SIG-M5 (cell line): ENCODE measurements around the gene CFP.
"Not testable (repeated sequence)": the region's sequence is repeated elsewhere in the genome, so short reads cannot be mapped to it uniquely, and the experiment has no call there.

Experiments
- DNase-seq: peaks from one replicate; lab custom pipeline; 2025; lab: John Stamatoyannopoulos, UW

CFP gene

DNA sequence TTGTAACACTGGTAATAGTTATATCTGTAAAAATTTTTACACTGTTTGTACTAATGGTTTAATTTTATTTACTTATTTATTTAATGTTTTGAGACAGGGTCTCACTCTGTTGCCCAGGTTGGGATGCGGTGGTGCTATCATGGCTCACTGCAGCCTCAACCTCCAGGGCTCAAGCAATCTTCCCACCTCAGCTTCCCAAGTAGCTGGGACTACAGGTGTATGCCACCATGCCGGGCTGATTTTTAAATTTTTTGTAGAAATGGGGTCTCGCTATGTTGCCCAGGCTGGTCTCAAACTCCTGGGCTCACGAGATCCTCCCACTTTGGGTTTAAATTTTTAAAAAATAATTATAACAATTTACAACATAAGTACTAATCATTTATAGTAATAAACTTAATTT, 26.6 kb downstream of the CFP start:
- DNase-seq = not testable (repeated sequence)

DNA sequence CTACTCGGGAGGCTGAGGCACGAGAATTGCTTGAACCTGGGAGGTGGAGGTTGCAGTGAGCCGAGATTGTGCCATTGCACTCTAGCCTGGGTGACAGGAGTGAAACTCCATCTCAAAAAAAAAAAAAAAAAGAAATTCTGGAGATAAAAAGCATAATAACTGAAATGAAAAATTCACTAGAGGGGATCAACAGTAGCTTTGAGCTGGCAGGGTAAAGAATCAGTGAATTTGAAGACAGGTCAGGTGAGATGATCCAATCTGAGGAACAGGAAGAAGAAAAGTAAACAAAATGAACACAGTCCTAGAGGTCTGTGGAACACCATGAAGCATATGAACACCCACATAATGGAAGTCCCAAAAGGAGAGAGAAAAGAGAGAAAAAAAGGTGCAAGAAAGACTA, 32.5 kb downstream of the CFP start:
- no peak for DNase-seq

DNA sequence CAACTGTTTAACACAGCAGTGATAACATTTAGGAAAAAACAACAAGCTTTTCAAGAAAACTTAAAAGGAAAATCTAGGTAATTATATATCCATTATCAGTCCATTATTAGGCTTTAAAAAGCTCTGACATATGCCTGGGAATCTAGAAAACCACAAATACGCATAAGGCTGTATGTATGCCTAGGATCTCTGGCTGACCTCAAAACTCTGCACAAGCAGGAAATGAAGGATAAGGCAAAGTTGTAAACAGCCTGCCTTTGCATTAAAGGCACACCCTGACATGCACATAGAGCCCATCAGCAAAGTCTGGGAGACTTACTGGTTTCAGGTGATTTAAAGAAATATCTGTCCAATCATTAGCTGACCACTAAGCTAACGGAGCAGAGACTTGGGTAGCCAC, 33.5 kb downstream of the CFP start:
- no peak for DNase-seq

DNA sequence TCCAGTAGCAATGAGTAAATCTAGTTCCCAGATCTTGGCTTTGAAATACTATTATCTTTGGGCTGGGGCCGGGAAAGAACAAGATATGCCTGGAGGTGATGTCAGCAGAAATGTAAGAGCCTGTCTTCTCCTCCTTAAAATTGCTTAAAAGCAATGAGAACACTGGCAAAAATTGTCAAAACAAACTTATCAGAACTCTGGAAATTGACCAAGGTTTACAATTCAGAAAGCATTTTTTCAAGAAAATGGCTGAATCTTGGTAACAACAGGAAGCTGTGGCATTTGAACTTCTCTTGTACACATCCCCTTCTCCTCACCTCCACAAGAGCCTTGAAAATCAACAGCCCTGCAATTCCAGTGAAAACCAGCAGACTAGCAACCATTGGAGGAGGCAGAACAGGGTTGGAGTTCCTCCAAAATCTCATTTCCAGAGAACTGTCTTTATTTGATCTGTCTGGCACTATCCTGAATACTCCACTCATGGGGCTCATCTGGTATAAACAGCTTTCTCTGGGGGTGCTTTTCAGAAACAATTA, 33.9 kb downstream of the CFP start:
- no peak for DNase-seq

DNA sequence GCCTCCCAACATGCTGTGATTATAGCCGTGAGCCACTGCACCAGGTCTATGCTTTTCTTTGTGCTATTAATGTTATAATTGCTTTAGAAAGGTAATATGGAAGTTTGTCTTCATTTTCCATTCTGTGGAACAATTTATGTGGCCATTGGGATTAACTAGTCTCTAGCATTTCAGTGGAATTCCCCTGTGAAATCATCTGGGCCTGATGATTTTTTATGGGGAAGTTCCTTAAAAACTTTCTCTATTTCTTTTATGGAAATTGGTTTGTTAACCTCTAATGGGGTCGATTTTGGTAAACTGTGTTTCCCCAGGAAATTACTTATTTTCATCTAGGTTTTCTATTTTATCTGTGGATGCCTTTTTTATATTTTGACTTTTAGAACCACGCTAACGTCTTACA, 36.2 kb downstream of the CFP start:
- DNase-seq = no peak

DNA sequence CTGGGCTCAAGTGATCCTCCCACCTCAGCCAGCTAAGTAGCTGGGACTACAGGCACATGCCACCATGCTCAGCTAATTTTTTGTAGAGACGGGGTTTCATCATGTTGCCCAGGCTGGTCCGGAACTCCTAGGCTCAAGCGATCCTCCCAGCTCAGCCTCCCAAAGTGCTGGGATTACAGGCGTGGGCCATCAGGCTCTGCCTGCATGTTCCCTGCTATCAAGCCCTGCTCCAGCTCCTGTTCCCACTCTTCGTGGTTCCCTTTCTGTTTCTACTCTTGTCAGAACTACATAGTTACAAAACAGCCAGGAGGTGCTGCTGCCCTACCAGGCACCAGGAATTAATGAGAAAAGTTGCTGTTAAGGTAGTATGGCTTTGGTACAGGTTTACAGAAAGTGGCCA, 38.7 kb downstream of the CFP start:
- no peak for DNase-seq

DNA sequence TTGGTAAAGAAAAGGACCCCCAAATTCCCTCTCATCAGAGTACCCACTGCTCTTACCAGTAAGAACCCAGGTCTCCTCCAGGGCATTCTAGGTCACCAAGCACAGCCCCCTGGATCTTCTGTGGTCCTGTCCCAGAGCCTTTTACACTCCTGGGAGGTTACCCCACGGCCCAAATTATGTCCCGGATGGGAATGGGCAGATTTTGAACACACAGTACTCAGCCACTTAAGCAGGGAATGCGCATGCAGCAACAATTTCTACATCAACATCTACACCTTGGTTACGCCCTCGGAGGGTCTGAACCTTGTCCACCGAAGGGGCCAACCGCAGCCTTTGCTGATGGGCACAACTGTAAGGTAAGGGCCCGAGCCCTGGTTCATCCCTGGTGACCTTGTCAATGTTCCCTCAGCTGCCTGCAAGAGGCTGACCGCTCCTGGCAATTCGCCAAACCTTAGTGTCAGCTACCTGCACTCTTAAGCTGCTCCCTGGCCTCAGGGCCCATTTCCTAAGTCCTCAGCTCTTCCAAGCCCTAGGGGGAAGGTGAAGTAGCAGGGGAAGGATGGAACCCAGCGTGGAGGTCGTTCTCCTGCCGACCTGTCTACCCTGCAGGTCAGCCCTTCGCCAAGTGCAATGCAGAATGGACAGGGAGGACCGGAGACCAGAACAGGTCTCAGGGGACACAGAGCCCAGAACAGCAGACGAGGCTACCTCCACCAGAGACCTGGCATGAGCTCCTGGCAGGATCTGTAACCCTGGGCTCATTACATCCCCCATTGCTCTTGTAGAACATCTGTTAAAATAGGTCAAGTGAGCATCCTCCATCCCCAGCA, 41.6 kb downstream of the CFP start:
- no peak for DNase-seq

DNA sequence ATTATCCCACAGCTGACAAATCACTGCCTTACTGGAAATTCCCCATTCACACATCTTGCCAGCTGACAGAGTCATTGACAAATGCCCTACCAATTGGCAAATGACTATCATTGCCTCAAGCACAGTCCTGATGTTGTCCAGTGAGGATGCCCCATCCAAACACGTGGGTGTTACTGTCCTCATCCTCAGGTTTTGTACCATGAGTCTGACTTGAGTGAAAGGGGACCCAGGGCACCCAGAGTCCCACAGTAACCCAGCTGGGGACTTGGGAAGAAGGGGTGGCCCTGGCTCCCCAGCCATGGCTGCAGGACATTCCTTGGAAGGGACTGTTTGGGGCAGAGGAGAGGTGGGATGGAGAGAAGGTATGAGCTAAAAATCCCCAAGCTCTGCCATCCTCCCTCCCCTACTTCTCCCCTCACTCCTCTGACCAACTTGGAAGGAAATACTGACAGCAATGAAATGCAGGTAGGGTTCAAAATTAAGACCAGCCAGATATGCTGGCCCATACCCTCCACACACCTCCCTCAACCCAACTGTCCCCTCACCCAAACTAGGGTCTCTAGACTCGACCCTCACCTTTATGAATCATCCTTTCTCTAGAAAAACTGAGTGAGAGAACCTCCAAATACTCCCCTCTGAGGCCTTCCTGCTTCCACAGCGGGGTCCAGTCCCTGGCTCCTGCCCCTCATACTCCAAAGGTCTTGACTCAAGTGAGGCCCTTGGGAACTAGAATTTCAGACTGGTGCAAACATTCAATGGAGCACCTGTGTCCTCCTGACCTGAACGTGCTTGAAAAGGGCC, 42.4 kb downstream of the CFP start:
- DNase-seq = no peak

DNA sequence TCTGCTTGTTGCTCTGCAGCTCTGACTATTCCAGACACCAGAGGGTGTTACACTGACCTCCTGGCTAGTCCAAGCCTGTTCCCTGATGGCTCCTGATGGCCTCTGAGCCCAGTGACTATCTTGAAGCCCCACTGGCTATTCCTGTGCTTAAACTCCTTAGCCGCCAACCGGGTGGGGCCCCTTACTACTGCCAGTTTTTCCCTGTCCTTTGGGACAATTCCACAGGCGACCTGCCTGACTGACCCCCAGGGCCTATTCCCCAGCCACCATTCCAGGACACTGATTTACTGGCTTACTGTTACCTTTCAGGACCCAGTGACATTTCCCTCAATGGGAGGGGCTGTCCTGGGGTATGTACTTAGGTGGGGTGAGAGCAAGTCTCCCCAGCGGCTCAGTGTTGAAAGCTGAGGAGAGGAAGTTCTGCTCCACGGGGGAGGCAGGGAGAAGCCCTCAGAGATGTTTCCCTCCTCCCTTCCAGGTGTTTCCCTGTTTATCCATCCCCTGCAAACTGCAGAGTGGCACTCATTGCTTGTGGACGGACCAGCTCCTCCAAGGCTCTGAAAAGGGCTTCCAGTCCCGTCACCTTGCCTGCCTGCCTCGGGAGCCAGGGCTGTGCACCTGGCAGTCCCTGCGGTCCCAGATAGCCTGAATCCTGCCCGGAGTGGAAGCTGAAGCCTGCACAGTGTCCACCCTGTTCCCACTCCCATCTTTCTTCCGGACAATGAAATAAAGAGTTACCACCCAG, 43.5 kb downstream of the CFP start:
- DNase-seq = no peak

DNA sequence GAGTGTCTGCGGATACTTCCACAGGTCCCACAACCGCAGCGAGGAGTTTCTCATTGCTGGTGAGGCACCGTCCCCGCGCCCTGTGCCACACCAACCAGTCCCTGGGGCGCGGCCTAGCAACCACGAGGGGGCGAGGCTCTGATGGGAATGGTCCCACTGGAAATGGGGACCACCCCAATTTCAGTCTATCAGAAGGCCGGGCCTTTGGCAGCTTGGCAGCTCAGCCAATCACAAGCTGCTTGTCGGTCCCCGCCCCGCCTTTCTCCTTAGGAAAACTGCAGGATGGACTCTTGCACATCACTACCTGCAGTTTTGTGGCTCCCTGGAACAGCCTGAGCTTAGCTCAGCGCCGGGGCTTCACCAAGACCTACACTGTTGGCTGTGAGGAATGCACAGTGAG, 44.5 kb downstream of the CFP start:
- no peak for DNase-seq

DNA sequence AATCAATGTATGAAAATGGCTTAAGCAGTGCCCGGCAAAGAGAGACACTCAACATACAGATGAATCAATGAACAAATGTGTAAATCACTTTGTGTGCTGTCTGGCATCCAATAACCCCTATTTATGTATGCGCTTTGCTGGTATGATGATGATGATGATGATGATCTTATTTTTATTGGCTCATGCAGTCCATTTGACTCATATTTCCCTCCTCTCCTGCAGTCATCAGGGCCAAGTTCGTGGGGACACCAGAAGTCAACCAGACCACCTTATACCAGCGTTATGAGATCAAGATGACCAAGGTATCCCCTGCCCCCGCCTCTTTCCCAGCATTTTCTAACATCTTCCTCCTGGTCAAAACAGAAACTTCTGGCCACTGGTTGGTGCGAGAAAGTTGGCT, 45.0 kb downstream of the CFP start:
- DNase-seq = no peak

DNA sequence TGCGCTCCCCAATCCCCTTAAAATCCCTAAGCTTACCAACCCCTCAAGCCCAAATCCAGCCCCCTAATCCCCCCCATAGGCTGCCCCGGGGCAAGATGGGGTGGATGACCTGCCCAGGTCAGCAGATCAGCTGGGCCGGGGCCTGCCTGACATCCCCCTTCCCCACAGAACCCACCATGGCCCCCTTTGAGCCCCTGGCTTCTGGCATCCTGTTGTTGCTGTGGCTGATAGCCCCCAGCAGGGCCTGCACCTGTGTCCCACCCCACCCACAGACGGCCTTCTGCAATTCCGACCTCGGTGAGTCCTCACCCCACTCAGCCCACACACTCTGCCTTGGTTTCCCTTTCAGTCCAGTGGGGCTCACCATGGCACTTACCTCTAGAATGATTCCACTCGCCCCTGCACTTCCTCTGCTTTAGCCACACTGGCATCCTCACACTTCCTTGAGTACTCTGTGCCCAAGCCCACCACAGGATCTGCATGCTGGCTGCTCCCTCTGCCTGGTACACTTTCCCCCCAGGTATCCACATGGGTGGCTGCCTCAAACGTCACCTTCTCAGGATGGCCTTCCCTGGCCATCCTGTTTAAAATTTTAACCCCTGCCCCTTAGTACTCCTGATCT, 46.4 kb downstream of the CFP start:
- DNase-seq = no peak

DNA sequence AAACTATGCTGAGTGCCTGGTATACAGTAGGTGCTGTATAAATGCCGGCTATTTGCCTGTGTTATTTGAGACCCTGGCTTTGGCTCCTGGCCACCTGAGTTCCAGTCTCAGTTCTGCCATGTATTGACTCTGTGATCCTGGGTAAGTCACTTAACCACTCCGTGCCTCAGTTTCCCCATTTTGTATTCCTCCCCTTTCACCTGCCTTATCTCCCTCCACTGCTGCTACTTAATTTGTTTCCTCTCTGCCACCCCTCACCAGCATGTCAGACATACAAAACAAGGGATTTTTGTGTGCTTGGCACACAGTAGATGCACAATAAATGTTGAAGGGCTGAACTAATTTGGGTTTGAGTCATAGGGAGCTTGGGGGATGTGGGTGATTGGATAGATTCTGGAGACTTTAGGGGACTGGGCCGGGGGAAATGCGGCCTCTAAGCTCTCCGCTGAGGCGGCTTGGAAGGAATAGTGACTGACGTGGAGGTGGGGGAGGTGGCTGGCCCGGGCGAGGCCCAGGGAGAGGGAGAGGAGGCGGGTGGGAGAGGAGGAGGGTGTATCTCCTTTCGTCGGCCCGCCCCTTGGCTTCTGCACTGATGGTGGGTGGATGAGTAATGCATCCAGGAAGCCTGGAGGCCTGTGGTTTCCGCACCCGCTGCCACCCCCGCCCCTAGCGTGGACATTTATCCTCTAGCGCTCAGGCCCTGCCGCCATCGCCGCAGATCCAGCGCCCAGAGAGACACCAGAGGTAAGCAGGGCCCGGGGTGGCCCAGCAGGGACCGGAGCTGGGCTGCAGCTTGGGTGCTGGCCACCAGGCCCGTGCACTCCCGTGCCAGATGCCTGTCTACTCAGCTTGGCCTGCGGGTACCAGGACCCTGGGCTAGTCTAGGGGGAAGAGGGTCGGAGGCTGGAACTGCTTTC, 47.7 kb downstream of the CFP start, which contains the start of gene TIMP1:
Gene TIMP1, plus strand, starts transcription at position 706 of the 917 bp plus-strand sequence. CDS start 980 bp downstream, outside the sequence.
- peak; percentile 36 for DNase-seq

DNA sequence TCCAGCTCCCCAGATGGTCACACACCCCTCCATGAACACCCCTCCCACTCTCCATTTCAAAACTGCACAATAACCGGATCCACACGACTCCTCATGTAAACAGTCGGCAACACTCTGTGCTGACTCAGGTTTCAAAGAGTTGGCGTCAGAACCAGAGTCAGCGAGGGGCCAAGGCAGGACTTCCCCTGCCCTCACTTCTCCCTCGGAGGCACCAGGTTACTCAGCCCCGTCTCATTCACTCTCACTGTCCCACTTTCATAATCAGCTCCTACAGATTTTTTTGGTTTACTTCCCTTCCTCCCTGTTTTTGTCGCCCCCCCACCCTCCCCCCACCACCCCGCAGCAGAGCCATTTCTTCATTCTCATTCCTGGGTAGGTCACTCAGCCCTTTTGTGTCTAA, 50.2 kb downstream of the CFP start:
- no peak for DNase-seq

DNA sequence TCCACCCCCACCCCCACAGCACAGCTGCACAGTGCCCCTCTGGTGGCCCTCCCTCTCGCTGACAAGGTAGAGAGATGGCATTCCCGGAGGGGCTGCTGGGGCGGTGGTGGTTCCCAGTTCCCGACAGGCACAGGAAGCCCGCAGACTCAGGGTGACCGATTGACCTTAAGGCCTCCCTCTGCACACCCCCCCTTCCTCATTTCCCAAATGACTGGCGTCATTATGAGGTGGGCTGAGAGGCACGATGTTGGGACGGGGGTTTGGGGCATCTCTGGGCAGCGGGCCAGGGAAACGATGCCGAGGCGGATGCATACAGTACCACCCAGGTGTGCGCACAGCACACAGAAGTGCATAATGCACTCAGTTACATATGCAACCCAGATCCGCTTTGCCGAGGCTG, 51.0 kb downstream of the CFP start:
- DNase-seq = no peak

DNA sequence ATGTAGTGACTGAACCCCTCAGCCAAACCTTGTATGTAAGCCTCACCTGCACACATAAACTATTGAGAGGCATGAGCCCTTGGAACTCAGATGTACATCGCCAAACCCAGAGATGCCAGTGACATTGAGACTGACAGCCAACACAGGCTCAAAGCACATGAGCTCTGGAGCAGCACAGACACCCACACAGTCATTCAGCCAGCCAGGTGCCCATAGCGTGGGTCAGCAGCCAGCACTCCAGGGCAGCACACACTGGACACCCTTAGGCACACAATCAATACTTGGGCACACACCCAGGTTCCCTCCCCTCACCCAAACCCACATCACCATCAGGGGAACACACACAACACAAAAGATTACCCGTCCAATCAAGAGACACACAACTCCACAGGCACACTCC, 51.8 kb downstream of the CFP start:
- no peak for DNase-seq

DNA sequence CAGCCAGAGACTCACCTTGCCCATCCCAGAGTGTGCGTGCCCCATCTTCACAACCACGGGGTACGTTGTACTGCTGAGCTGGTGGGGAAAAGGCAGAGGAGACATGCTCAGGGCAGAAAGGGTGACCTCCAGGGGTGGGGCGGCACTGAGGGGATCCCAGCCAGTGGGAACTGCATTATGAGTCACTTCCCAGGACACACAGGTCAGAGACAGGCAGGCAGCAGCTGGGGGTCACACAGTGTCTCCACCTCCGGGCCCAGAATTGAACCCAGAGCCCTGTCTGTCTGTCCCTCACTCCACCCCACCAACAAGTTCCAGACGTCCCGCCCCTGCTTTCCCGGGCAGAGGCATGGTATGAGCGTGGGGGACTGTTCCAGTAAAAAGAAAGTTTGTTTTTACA, 52.3 kb downstream of the CFP start:
- no peak for DNase-seq

DNA sequence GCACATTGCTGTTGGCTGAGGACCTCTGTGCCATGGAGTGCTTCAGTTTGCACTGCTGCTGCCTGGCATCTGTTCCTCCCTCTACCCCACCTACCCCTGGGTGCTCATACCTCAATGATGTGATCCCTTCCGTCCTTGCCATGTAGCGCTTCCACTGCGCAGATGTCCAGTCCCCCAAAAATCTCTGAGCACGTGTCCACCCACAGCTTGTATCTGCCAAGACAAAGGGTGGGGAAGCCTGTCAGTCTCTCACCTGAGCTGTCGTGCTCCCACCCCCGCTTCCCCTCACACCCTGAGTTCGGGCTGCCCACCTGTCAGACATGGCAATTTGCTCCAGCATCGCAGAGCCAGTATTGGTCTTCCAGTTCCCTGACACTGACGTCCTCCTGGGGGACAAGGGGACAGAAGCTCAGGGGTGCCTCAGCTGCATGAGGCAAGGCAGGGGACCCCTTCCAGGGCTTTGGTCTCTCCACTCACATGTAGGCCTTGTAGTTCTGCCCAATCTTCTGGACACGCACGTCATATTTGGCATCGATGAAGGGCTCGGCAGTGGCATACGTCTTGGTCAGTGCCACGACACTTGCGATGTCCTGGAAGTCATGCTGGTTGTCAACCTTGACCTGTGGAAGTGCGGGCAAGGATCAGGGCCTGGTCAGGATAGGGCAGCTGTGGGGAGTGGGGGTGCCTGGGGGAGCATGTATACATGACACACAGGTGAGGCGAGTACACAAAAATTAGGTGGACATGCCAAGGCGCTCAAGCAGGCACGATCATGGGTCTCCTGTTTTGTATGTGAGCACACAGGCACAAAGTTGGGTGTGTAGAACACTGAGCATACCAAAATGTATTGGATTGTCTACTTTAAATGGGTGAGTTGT, 53.5 kb downstream of the CFP start:
- DNase-seq = no peak

DNA sequence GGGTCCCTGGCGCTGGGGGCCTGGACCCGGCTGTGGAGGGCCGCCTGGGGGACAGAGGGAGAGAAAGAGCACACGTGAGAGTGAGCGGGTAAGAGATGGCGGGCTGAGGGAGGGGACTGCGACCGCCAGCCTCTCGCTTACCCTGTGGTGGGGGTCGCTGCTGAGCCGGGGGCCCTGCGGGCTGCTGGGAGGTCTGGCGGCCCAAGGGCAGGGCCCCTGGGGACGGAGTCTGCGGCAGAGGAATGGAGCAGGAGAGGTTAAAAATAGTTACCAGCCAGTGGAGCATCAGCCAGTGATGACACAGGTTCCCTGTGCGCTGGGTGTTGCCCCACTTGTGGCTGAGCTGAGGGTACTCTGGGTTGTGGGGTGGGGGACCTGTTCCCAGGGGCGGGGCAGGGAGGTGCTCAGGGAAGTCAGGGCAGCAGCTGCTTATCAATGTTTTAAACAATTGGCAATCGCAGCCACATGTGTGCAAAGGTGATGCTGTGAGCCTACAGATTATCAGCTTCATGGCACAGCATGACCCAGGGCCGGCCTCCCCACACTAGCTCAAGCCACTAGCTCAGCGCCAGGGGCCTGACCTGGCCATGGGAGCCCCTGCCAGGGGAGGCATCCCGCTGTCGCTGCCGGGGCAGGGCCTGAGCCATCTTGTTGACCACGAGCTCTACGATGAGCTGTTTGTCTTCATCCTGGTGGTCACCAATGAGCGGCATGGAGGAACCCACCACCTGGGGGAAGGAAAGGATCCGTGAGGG, 55.0 kb downstream of the CFP start:
- DNase-seq = no peak
